HG02642 (cell line): ENCODE results near the gene PTPN23.
"Not testable (repeated sequence)": the region's sequence is repeated elsewhere in the genome, so short reads cannot be mapped to it uniquely, and the experiment has no call there.

ENCODE experiments used
- ATAC-seq: cut with Tn5 transposase; IDR thresholded peaks from one replicate; pipeline ENCODE4 v1.9.1; 2021; ENCODE audit warnings: mild to moderate bottlenecking; ENCODE audit not compliant: unreplicated experiment, poor library complexity

PTPN23 gene

GRCh38 chr3:47367631-47368030 lies 13.2 kb upstream of the PTPN23 start:
- ATAC-seq, result no peak

- ATAC-seq, result not testable (repeated sequence)
These were observed 10.8 kb upstream of the PTPN23 start for GRCh38 chr3:47370020-47370419.

DNA sequence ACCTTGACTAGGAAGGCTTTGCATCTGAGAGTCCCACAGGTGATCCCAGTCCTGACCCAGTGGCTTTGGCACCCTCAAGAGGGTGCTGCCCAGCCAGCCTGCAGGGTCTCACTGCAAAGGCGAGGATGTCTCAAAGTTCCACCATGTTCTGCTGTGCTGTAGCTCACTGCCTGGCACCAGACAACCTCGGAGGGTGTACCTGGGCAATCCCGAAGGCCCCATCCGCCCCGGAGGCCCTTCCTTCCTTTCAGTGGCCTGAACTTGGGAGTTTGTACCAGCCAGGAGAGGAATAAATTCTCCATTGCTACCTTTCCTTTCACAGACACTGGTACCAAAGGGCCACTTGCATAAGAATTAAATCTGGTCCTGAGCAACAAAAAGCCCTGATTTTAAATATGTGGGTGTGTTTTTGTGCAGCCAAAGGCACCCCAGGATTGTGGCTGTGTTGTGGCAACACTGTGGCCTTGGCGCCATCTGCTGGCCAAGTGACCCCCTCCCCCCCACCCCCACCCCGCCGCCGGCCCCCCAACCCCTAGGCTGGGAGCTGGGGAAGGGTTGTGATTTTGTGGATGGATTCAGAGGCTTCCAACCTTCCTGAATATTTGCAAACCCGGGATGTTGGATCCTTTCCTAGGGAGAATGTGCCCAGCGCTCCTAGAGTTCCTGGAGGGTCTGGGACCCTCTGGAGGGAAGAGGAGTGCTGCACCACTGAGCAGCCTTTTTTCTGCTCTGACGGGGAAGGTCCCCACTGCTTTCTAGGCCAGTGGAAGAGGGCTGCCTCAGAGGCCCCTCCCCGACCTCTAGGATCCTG lies 9.7 kb upstream of the PTPN23 start:
- no peak for ATAC-seq

DNA sequence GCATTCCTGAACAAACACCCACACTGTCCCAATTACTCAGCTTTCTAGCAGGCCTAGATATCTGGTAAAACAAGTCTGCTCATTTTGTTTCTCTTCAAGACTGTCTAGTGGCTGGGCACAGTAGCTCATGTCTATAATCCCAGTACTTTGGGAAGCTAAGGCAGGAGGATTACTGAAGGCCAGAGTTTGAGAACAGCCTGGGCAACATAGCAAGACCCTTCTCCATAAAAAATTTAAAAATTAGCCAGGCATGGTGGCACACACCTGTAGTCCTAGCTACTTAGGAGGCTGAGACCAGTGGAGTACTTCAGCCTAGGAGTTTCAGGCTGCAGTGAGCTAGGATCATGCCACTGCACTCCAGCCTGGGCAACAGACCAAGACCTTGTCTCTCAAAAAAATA lies 6.2 kb upstream of the PTPN23 start:
- no peak for ATAC-seq

- no peak for ATAC-seq
These were observed 4.4 kb upstream of the PTPN23 start for GRCh38 chr3:47376393-47376792.

- no peak for ATAC-seq
These were observed 3.6 kb upstream of the PTPN23 start for GRCh38 chr3:47377186-47377585.

- no peak for ATAC-seq
These were observed 2.0 kb upstream of the PTPN23 start for GRCh38 chr3:47378869-47379268.

DNA sequence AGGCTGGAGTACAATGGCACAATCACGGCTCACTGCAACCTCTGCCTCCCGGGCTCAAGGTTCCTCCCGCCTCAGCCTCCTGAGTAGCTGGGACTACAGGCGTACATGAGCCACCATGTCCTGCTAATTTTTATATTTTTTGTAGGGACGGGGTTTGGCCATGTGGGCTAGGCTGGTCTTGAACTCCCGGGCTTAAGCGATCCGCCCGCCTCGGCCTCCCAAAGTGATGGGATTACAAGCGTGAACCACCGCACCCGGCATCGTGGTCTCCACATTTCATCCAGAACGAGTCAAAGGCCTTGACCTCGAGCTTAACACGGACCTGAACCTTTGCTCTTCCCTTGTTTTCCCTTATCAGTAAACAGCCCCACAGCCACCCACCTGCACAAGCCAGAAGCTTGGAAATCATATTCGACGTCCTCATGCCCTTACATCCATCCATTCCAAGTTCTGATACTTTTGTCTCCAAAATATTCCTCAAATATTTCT lies 1.4 kb upstream of the PTPN23 start:
- ATAC-seq, result no peak

- ATAC-seq, result no peak
These were observed 708 bp upstream of the PTPN23 start for GRCh38 chr3:47380026-47380600.

DNA sequence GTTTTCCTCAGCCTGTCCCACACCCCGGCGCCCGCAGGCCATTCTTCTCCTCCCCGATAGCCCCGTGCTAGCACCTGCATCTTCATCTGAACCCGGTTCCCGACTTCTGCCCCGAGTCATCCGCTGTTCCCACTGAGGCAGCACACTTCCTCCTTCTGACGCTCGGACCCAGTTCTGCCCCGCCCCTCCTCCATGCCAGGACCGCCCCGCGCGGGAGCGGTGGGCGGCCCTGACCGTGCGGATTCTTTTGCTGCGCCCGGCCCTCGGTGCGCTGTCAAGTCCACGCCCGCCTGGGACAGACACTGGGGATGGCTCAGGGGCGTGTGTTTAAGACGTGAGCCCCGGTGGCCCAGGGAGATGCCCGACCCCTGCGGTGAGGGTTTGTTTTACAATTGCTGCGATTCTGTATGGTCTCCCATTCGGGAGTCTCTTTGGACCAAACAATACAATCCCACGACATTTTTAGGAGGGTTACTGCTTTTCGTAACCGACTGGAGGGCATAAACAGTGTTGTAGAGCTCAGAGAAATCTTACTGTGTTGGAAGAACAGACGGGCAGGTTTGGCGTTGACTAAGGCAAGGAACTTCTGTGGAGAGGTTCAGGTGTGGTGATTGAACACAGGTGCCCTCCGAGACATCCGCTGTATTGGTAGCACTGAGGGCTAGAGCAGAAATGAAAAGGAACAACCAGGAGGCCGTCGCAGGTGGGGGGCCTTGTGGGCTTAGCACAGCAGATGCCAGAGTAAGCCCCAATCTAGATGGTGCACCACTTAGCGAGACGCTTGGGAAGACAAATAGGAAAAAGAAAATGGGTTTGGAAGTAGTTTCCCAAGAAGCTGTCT lies 716 bp downstream of the PTPN23 start:
- peak; percentile 64 for ATAC-seq

DNA sequence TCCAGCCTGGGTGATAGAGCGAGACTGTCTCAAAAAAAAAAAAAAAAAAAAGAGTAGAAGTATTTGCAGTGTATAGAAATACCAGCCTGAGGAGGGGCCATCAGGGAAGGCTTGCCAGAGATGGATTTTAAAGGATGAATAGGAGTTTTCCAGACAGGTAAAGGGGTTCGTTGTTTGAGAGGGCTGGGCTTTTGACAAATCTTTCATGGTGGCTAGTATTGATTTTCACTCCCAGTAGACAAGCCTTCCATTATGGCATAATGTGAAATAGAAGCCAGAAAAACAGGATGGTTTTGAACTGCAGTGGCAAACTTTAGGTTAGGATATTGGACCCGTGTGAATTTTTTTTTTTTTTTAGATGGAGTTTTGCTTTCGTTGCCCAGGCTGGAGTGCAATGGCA lies 3.6 kb downstream of the PTPN23 start:
- ATAC-seq, result no peak

GRCh38 chr3:47385007-47385406 lies 4.2 kb downstream of the PTPN23 start:
- no peak for ATAC-seq

GRCh38 chr3:47385796-47386195 lies 5.0 kb downstream of the PTPN23 start:
- ATAC-seq, result no peak

DNA sequence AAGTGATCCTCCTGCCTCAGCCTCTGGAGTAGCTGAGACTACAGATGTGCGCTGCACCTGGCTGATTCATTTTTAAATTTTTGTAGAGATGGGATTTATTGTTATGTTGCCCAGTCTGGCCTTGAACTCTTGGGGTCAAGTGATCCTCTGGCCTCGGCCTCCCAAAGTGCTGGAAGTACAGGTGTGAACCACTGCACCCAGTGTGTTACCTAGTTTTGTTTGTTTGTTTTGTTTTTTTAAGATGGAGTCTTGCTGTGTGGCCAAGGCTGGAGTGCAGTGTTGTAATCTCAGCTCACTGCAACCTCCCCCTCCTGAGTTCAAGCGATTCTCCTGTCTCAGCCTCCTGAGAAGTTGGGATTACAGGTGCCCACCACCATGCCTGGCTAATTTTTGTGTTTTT lies 12.1 kb downstream of the PTPN23 start:
- ATAC-seq, result no peak

GRCh38 chr3:47394140-47394870 lies 13.5 kb downstream of the PTPN23 start:
- no peak for ATAC-seq

DNA sequence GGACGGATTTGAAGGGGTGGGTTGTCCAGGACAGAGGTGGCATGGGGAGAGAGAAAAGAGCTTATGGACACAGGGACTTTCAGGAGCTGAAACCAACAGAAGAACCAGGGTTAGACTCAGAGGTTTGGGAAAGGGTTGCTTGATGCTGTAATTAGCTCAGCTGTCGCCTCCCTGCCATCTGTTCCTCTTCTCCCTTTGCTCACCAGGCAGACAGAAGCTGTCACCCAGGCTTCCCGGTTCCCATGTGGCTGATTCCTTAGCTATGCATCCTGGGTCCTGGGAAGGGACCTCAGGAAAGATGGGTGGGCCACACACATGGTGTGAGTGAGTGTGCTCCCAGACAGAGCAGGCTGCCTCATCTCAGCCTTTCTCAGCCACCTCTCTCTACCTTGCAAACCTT lies 14.1 kb downstream of the PTPN23 start:
- no peak for ATAC-seq

GRCh38 chr3:47398228-47398627 lies 17.4 kb downstream of the PTPN23 start:
- no peak for ATAC-seq

DNA sequence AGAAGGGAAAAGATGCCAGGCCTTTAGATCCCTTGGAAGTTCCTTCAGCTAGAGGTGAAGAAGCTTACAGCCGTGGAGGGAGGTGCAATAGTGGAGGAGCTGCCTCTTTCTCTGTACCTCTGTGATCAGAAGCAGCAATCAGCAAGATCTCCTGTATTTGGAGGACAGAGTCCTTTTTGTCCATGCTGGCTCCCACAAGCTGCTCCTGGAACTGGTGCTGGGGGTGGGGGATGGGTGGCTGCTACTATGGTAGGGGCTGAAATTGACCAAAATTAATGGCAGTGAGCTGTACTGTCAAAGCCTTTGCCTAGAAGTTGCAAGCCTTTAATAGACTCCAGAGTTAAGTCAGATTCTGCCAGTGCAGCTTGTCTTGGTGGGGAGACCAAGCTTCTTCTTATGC lies 18.2 kb downstream of the PTPN23 start:
- ATAC-seq, result no peak

DNA sequence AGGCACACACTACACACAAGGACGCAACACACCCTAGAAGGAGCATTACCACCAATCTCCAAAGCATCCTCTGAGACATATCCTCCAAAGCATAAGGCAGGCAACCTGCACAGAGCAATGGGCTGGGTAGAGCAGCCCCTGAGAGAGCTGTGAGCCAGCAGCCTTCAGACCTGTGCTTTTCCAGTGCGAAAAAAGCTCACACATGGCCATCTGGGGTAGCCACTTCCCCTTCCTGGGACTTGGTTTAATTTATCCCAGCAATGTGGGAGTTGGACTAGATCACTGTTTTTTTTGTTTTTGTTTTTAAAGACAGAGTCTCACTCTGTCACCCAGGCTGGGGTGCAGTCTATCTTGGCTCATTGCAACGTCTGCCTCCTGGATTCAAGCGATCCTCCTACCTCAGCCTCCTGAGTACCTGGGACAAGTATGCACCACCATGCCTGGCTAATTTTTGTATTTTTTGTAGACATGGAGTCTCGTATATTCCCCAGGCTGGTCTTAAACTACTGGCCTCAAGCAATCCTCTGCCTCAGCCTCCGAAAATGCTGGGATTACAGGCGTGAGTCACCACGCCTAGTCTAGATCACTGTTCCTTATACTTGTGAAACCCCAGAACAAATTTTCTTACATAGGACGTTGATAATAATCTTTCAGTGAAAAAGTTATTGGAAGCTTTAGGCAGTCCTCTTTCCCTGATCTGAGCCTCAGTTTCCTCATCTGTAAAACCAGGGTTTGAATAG lies 18.9 kb downstream of the PTPN23 start:
- ATAC-seq, result no peak

DNA sequence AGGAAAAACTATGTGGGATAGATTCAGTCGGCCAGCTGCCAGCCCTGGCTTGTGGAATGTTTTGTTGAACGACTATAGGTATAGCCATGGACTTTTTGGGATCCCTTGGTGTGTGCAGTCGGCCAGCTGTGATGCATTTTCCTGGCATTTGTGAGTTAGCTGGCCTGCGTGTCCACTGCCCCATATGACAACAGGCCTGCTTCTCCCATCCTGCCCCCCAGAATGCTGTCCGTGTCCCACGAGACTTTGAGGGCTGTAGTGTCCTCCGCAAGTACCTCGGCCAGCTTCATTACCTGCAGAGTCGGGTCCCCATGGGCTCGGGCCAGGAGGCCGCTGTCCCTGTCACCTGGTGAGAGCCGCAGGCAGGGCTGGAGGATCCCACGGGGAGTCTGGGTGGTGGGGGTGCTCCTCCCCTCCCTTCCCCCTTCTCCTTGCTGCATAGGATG lies 23.6 kb downstream of the PTPN23 start:
- no peak for ATAC-seq
